HEK293 (cell line): ENCODE data around the gene SLC39A10.

Experiments
- CTCF ChIP-seq: fragments of 450-650 bp; formaldehyde crosslinking; IDR thresholded peaks from 2 replicates; pipeline ENCODE4 v1.5.1; 2016; ENCODE audit warnings: missing biosample characterization, missing genetic modification characterization
- SCRT2 ChIP-seq: fragments of 450-650 bp; formaldehyde crosslinking; IDR thresholded peaks from 2 replicates; pipeline ENCODE4 v1.5.1; 2016; ENCODE audit warnings: missing biosample characterization, missing genetic modification characterization
- SP3 ChIP-seq: fragments of 450-650 bp; formaldehyde crosslinking; IDR thresholded peaks from 2 replicates; pipeline ENCODE4 v1.5.1; 2016; ENCODE audit warnings: missing biosample characterization, missing genetic modification characterization
- ZBTB21 ChIP-seq: fragments of 450-650 bp; formaldehyde crosslinking; IDR thresholded peaks from 2 replicates; pipeline ENCODE4 v1.5.1; 2017; ENCODE audit warnings: missing biosample characterization, missing genetic modification characterization
- ZBTB6 ChIP-seq: fragments of 450-650 bp; formaldehyde crosslinking; IDR thresholded peaks from 2 replicates; pipeline ENCODE4 v1.5.1; 2017; ENCODE audit warnings: missing biosample characterization, missing genetic modification characterization
- ZNF114 ChIP-seq: fragments of 450-650 bp; formaldehyde crosslinking; IDR thresholded peaks from 2 replicates; pipeline ENCODE4 v1.5.0; 2017; ENCODE audit warnings: missing biosample characterization, missing genetic modification characterization
- ZNF133 ChIP-seq: fragments of 450-650 bp; formaldehyde crosslinking; IDR thresholded peaks from 2 replicates; pipeline ENCODE4 v1.5.1; 2016; ENCODE audit warnings: missing biosample characterization, missing genetic modification characterization
- ZNF341 ChIP-seq: fragments of 450-650 bp; formaldehyde crosslinking; IDR thresholded peaks from 2 replicates; pipeline ENCODE4; 2016; ENCODE audit warnings: low read depth, missing biosample characterization, missing genetic modification characterization
- ZNF362 ChIP-seq: fragments of 450-650 bp; formaldehyde crosslinking; IDR thresholded peaks from 2 replicates; pipeline ENCODE4 v1.5.1; 2016; ENCODE audit warnings: missing biosample characterization, missing genetic modification characterization
- ZNF621 ChIP-seq: fragments of 450-650 bp; formaldehyde crosslinking; IDR thresholded peaks from 2 replicates; pipeline ENCODE4 v1.5.1; 2017; ENCODE audit warnings: missing biosample characterization, missing genetic modification characterization
- ZNF664 ChIP-seq: fragments of 450-650 bp; formaldehyde crosslinking; IDR thresholded peaks from 2 replicates; pipeline ENCODE4 v1.5.1; 2016; ENCODE audit warnings: missing biosample characterization, missing genetic modification characterization

GRCh38 chr2:195727106-195727505 lies 70.1 kb downstream of the SLC39A10 start:
- no peak for TF ChIP-seq ZNF621
- no peak for TF ChIP-seq ZNF133 (tag by site-specific recombination)
- TF ChIP-seq CTCF: no peak
- no peak for TF ChIP-seq ZNF114
- no peak for TF ChIP-seq SP3
- no peak for TF ChIP-seq ZNF664 (tag by site-specific recombination)
- no peak for TF ChIP-seq ZBTB6 (tag by site-specific recombination)
- no peak for TF ChIP-seq ZBTB21 (tag by site-specific recombination)
- TF ChIP-seq SCRT2 (tag by site-specific recombination): no peak
- no peak for TF ChIP-seq ZNF341
- TF ChIP-seq ZNF362: no peak
